Measurements from ENCODE around the gene RCAN2. TPM values are rescaled to one million over a fixed set of nuclear protein-coding genes. Genes with fewer than 3 reads are reported as not detected.

Gene RCAN2
- total RNA-seq, 1 donor from 2014 or later, result 0.07 TPM

DNA sequence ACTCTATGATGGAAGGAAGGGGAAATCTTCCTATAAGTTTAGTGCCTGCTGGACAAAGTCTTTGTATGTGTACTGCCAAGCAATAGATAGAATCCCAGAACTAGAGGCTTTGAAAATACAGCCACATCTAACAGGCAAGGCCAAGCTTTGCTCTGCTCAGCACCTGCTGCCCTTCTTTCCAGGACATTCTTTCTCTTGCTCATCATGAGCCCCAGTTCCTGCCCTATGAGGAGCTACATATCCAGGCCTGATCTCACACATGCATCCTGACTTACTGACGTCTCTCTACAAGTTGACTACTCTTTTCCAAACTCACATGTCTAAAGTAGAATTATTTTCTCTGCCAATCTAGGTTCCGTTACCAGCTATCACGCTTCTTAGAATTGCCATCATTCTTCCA is 256.0 kb downstream of the RCAN2 start:
- Mint-ChIP-seq H3K27ac (no peak overlapping the region), H3K4me1 (no peaks in the 10 kb centered on the region), H3K36me3 (ENCODE audit: low read depth) (no peaks in the 10 kb centered on the region), H3K9me3 (peaks cover 5% of the 10 kb centered on the region), H3K4me3 (no peak overlapping the region), H3K27me3 (peaks cover 14% of the 10 kb centered on the region)
- no peak for DNase-seq
- intact Hi-C loops (cut with micrococcal nuclease), result no loop called here

DNA sequence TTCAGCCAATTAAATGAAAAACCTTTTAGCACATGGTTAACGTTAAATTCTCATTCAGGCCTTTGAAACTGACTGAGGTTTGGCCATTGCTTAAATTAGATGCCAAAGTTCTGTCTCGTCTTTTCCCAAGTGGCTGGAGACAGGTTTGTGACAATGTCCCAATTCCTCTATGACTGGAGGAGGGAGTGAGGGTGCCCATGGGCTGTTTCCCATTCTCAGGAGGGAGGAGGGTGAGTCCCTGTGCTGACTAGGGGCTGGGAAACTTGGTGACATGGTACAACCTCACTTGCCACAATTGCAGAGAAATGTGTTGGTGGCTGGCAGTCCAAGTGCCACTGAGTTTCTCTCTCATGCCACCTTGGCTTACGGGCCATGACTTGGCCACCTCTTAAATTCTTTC is 256.5 kb downstream of the RCAN2 start:
- Mint-ChIP-seq H3K4me1 (no peaks in the 10 kb centered on the region), H3K4me3 (no peak overlapping the region), H3K9me3 (peaks cover 5% of the 10 kb centered on the region), H3K36me3 (ENCODE audit: low read depth) (no peaks in the 10 kb centered on the region), H3K27me3 (peaks cover 14% of the 10 kb centered on the region), H3K27ac (no peak overlapping the region)
- intact Hi-C loops (cut with micrococcal nuclease), result no loop called here
- DNase-seq, result no peak

DNA sequence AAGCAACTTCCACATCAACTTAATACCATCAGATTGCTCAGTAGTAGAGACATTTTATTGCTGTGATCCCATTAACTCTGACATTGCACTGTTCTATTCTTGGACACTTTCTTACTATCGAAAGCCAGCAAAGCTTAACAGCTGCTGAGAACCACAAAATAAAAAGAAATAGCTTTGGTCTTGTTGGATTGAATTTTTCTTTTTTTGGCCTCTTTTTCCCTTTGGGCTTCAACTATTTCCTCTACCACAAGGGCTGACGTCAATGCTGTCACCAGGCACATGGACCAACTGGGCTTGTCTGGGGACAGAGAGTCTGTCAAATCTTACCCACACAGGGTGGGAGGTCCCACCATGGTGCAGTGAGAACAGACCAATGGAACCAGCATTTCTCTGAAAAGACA is 257.1 kb downstream of the RCAN2 start:
- H3K9me3 Mint-ChIP-seq, result peaks cover 5% of the 10 kb centered on the region
- intact Hi-C loops (cut with micrococcal nuclease), result no loop called here

DNA sequence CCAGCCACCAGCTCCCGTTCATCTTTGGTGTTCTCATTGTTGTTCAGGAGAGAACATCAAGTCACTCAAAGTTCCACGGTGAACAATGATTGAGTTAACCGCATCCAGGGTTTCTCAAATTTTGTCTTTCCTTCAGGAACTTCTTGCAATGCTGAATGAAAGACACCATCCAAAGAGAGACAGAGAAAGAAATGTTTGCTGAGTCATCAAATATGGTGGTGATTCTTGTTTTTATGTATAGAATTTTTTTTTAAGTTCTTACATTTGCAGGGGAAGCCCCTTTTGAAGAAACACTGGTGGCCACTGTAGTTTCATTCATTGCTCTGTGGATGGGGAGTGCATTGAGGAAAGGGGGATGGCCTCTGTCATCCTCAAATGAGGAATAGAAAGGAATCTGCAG is 258.1 kb downstream of the RCAN2 start:
- intact Hi-C loops (cut with micrococcal nuclease), result no loop called here
- no peak overlapping the region for H3K4me3 Mint-ChIP-seq
- H3K9me3 Mint-ChIP-seq, result peaks cover 5% of the 10 kb centered on the region
- DNase-seq, result no peak
- H3K27ac Mint-ChIP-seq, result no peak overlapping the region
- peaks cover 16% of the 10 kb centered on the region for H3K27me3 Mint-ChIP-seq
- H3K36me3 Mint-ChIP-seq (ENCODE audit: low read depth), result no peaks in the 10 kb centered on the region
- no peaks in the 10 kb centered on the region for H3K4me1 Mint-ChIP-seq

More for the DNA sequence above, 257.1 kb downstream of the RCAN2 start:
- no peaks in the 10 kb centered on the region for H3K4me1 Mint-ChIP-seq
- DNase-seq, result no peak
- H3K4me3 Mint-ChIP-seq, result no peak overlapping the region
- no peak overlapping the region for H3K27ac Mint-ChIP-seq
- no peaks in the 10 kb centered on the region for H3K36me3 Mint-ChIP-seq (ENCODE audit: low read depth)
- H3K27me3 Mint-ChIP-seq, result peaks cover 14% of the 10 kb centered on the region

DNA sequence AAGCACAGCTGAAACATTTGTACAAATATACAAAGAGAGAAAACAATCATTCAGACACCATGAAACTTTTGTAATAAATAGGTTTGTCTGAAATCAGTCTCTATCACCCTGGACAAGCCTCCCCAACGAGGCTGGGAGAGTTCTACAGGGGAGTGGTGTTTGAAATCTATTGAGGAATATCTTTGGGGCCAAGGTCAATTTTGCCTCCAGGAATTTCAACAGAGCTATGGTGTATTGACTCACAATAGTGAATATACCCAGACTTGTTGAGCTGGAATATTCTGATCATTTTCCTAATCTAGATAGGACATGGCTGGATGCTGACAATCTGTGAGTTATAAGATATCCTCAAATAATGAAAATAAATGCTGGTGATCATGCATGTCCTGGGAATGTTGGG is 269.0 kb downstream of the RCAN2 start:
- no peaks in the 10 kb centered on the region for H3K9me3 Mint-ChIP-seq
- no peak overlapping the region for H3K4me3 Mint-ChIP-seq
- intact Hi-C loops (cut with micrococcal nuclease), result loop anchor here (5.0 kb wide), 1 partner anchor 45 kb away; no protein-coding TSS in a partner anchor
- H3K27ac Mint-ChIP-seq, result no peak overlapping the region
- DNase-seq, result no peak
- H3K4me1 Mint-ChIP-seq, result no peaks in the 10 kb centered on the region
- H3K27me3 Mint-ChIP-seq, result peaks cover 6% of the 10 kb centered on the region
- no peaks in the 10 kb centered on the region for H3K36me3 Mint-ChIP-seq (ENCODE audit: low read depth)

DNA sequence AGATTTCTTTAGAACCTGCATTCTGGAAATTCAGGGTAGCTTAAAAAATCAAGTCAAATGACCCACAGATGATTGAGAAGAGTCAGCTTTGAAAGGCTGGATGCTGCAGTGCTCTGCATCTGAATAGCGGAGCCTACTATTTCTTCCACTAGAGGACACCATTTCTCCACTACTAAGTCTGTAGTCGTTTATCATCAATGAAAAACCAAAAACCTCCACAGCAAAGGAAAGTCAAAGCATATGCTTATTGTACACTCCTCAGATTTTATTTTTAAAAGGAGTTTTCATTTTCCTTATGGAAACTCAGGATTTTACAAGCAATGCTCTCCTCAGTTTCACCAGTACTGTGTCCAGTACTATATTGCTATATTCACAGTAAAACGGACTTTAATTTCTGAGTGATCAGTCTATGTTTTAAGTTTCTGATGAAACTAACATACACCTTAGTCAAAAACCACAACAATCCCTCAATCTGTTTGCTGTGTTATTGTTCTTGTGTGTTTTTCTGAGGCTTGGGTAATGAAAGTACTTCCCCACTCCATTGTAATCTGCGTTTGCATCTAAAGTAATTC is 269.9 kb downstream of the RCAN2 start:
- no peak overlapping the region for H3K4me3 Mint-ChIP-seq
- no peaks in the 10 kb centered on the region for H3K9me3 Mint-ChIP-seq
- intact Hi-C loops (cut with micrococcal nuclease), result loop anchor here (1.0 to 5.0 kb wide), 4 partner anchors 44 to 405 kb away; no protein-coding TSS in a partner anchor
- no peak overlapping the region for H3K27ac Mint-ChIP-seq
- peak; percentile 66 for DNase-seq
- H3K4me1 Mint-ChIP-seq, result no peaks in the 10 kb centered on the region
- H3K27me3 Mint-ChIP-seq, result peaks cover 4% of the 10 kb centered on the region
- H3K36me3 Mint-ChIP-seq (ENCODE audit: low read depth), result no peaks in the 10 kb centered on the region

DNA sequence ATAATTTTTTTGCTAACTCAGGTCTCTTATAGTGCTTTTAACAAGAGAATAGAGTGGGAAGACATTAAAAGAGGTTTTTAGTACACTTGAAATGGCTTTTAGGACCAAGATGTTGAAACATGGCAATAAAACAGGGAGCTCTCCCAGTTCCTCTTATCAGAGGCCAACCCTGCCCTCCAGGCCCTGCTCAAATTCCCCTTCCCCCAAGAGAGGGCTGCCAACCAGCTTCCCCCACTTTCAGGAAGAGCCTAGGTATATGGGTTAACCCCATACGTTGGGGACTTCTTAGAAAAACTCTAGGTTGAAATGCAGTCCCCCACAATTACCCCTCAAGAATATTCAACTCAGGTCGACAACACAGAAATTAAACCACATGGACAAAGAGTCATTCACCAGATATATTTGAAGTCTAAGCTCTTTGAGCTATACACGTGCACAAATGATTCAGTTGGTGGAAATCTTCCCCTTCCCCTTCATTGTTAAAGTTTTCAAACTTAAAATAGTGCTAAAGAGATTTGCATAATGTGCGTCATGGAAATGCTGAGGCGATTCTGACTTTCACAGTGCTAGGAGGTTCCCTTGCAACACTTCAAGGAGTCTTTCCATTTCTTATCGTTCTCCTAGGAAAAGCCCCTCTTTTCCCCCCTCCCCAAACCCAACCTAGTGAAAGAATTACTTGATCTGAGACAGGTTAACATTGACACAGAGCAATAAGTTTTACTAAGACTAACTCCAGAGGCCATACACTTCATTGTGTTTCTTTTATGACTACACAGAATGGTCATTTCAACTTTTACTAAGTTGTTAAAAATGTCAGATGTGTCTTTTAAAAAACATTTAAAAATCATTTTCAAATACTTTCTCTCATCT is 270.7 kb downstream of the RCAN2 start:
- intact Hi-C loops (cut with micrococcal nuclease), result loop anchor here (1.0 to 5.0 kb wide), 4 partner anchors 43 to 406 kb away; no protein-coding TSS in a partner anchor
- H3K27me3 Mint-ChIP-seq, result peaks cover 4% of the 10 kb centered on the region
- H3K27ac Mint-ChIP-seq, result peak overlapping the region; percentile 70
- no peak overlapping the region for H3K4me3 Mint-ChIP-seq
- no peaks in the 10 kb centered on the region for H3K36me3 Mint-ChIP-seq (ENCODE audit: low read depth)
- no peaks in the 10 kb centered on the region for H3K9me3 Mint-ChIP-seq
- DNase-seq, result no peak
- H3K4me1 Mint-ChIP-seq, result no peaks in the 10 kb centered on the region

DNA sequence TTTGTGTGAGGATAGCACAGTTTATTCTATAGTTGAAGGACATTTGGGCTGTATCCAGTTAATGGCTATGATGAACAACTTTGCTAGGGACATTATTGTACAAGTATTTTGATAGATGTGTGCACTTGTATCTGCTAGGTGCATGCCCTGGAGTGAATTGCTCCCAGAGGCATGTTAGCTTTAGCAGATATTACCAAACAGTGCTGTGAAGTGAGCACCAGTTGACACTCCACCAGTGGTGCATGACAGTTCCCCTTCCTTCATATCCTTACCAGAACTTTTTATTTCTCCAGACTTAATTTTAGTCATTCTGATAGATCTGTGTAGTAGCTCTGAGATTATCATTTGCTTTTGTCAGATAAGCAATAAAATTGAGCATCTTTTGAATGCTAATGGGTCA is 271.6 kb downstream of the RCAN2 start:
- intact Hi-C loops (cut with micrococcal nuclease), result loop anchor here (5.0 kb wide), 1 partner anchor 42 kb away; no protein-coding TSS in a partner anchor
- Mint-ChIP-seq H3K27ac (no peak overlapping the region), H3K4me3 (no peak overlapping the region), H3K4me1 (no peaks in the 10 kb centered on the region), H3K9me3 (no peaks in the 10 kb centered on the region), H3K27me3 (peaks cover 4% of the 10 kb centered on the region), H3K36me3 (ENCODE audit: low read depth) (no peaks in the 10 kb centered on the region)
- no peak for DNase-seq

DNA sequence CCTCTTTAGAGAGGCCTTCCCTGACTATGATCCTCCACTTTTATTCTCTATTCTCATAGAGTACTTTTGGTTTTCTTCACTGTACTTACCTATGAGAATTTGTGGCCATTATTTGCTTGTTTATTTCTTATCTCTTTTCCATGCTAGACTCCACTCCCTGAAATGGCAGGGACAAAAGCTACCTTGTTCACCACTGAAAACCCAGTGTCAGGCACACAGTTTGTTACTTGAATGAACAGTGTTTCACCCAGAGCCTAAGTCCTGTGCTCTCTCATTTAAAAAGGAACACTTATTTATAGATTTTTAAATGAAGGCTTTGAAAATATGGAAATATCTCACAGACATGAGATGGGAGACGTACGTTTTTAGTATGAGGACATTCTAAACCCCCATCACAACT is 272.8 kb downstream of the RCAN2 start:
- intact Hi-C loops (cut with micrococcal nuclease), result no loop called here
- no peaks in the 10 kb centered on the region for H3K36me3 Mint-ChIP-seq (ENCODE audit: low read depth)
- H3K27ac Mint-ChIP-seq, result no peak overlapping the region
- peaks cover 4% of the 10 kb centered on the region for H3K27me3 Mint-ChIP-seq
- no peaks in the 10 kb centered on the region for H3K4me1 Mint-ChIP-seq
- no peak overlapping the region for H3K4me3 Mint-ChIP-seq
- no peaks in the 10 kb centered on the region for H3K9me3 Mint-ChIP-seq
- no peak for DNase-seq

DNA sequence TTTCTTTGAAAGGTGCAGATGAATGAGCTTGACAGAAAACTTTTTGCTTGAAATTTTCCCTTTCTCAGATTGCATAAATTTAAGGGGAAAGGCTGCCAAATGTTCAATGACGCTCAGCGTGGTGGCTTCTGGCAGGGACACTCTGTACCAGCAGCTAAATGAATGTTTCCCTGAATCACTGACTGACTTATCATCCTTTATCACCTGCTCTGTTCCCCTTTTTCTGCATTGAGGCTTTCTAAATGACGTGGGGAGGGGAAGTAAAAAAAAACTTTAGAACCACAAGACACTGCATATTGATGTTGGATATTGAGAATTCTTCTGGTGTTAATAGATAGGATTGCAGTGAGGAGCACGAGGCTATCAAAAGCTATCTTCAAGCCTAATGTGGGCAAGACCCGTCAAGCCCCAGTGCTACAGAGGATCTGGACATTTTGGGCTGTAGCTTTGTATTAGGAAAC is 273.5 kb downstream of the RCAN2 start:
- Mint-ChIP-seq H3K27ac (no peak overlapping the region), H3K4me1 (no peaks in the 10 kb centered on the region), H3K27me3 (peaks cover 4% of the 10 kb centered on the region), H3K36me3 (ENCODE audit: low read depth) (no peaks in the 10 kb centered on the region), H3K9me3 (no peaks in the 10 kb centered on the region), H3K4me3 (no peak overlapping the region)
- DNase-seq, result no peak
- intact Hi-C loops (cut with micrococcal nuclease), result no loop called here

DNA sequence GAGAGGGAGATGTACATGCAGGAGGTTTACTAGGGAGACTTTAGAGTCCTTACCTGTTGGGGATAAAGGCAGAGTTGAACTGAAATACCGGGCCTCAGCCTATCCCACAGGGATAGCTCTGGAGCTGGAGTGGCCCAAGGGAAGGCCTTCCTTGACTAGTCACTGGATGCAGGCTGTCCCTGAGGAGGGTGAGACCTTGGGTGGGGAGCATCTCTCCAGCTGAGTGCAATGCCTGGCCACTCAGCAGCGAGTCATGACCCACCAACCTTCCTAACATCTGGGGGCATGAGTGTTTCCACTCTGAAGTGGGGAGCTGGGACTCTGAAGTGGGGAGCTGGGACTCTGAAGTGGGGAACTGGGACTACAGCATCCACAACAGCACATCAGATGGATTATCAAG is 274.4 kb downstream of the RCAN2 start:
- H3K9me3 Mint-ChIP-seq, result no peaks in the 10 kb centered on the region
- H3K36me3 Mint-ChIP-seq (ENCODE audit: low read depth), result no peaks in the 10 kb centered on the region
- H3K27me3 Mint-ChIP-seq, result peaks cover 2% of the 10 kb centered on the region
- intact Hi-C loops (cut with micrococcal nuclease), result no loop called here
- H3K4me3 Mint-ChIP-seq, result no peak overlapping the region
- DNase-seq, result no peak
- H3K27ac Mint-ChIP-seq, result no peak overlapping the region
- no peaks in the 10 kb centered on the region for H3K4me1 Mint-ChIP-seq

DNA sequence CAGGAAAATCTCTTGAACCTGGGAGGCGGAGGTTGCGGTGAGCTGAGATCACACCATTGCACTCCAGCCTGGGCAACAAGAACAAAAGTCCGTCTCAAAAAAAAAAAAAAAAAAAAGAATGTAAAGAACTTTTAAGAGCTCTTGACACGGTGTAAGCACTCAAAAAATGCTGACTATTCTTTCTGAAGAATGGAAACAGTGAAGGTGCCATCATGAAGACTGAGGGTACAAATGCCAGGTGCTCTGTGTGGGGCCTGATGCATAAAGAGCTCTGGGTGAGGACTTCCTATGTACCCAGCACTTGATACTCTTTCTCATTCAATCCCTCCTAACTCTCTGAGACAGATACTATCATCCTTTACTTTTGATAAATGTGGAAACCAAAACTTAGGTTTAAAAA is 275.5 kb downstream of the RCAN2 start:
- intact Hi-C loops (cut with micrococcal nuclease), result no loop called here
- Mint-ChIP-seq H3K27ac (no peak overlapping the region), H3K27me3 (peaks cover 2% of the 10 kb centered on the region), H3K36me3 (ENCODE audit: low read depth) (no peaks in the 10 kb centered on the region), H3K9me3 (no peaks in the 10 kb centered on the region), H3K4me1 (no peaks in the 10 kb centered on the region), H3K4me3 (no peak overlapping the region)
- DNase-seq, result no peak

DNA sequence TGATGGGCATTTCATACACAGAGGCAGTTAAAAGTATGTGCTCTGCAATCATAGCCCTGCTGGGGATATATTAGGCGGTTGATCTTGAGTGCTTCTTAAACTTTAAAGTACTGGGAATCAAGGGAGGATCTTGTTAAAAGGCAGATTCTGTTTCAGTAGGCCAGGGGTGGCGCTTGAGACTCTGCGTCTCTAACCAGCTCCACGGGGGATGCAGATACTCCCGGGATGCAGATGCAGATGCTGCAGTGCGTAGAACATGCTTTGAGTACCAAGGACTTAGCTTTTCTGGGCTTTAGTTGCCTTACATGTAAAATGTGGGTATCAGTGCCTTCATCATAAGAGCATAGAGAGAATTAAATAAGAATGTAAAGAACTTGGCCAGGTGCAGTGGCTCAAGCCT is 276.0 kb downstream of the RCAN2 start:
- Mint-ChIP-seq H3K9me3 (no peaks in the 10 kb centered on the region), H3K36me3 (ENCODE audit: low read depth) (no peaks in the 10 kb centered on the region), H3K27ac (no peak overlapping the region), H3K4me1 (no peaks in the 10 kb centered on the region), H3K27me3 (peaks cover 2% of the 10 kb centered on the region), H3K4me3 (no peak overlapping the region)
- intact Hi-C loops (cut with micrococcal nuclease), result no loop called here
- no peak for DNase-seq

DNA sequence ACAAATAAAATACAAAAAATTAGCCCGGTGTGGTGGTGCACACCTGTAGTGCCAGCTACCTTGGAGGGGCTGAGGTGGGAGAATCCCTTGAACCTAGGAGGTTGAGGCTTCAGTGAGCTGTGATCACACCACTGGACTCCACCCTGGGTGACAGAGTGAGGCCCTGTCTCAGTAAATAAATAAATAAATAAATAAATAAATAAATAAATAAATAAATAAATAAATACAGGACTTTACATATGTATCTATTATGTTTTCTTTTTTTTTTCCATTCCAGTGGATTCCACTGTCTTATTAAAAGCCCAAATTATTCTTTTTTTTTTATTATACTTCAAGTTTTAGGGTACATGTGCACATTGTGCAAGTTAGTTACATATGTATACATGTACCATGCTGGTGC is 279.3 kb downstream of the RCAN2 start:
- Mint-ChIP-seq H3K4me1 (no peaks in the 10 kb centered on the region), H3K9me3 (no peaks in the 10 kb centered on the region), H3K4me3 (no peak overlapping the region), H3K36me3 (ENCODE audit: low read depth) (no peaks in the 10 kb centered on the region), H3K27me3 (peaks cover 5% of the 10 kb centered on the region), H3K27ac (no peak overlapping the region)
- intact Hi-C loops (cut with micrococcal nuclease), result no loop called here
- DNase-seq, result no peak

All from activated CD4-positive, alpha-beta T cell treated with anti-CD3 and anti-CD28 coated beads, Interleukin-2, amount 10 ng/mL, durations not matched to agents 24 days and 14 days (primary cell).